Upper lobe of left lung (tissue), 4 donors: ENCODE measurements around the gene LCN15.

Experiments used
- CTCF ChIP-seq, 6 experiments: fragments of 450-650 bp in 4 of 6; fragments of 200-600 bp in 2 of 6; sonication (generic) in 2 of 6; IDR thresholded peaks; one replicate each; pipeline ENCODE4 v1.5.1; 2016 to 2019; ENCODE audit warnings: antibody characterized with exemption in 6 of 6
- POLR2A ChIP-seq, 4 donors: fragments of 450-650 bp; IDR thresholded peaks; one replicate each; pipeline ENCODE4 v1.5.1; 2016 to 2017; ENCODE audit warnings: antibody characterized with exemption in 4 of 4, mild to moderate bottlenecking in 2 of 4
- POLR2AphosphoS5 ChIP-seq, 2 donors: sonication (generic); formaldehyde crosslinking; IDR thresholded peaks; one replicate each; pipeline ENCODE4 v1.5.1; 2017; ENCODE audit warnings: antibody characterized with exemption in 2 of 2

- no peak for TF ChIP-seq POLR2A (IDR thresholded peaks at IDR 0.05)
- no peak for TF ChIP-seq CTCF (IDR thresholded peaks at IDR 0.05)
- TF ChIP-seq POLR2AphosphoS5 (IDR thresholded peaks at IDR 0.05), result no peak
These were observed 676 bp downstream of the LCN15 start for GRCh38 chr9:136763649-136764035.
